Gastrocnemius medialis (tissue), 4 donors: ENCODE measurements around the gene LCN15. TPM values are rescaled to one million over a fixed set of nuclear protein-coding genes. Genes with fewer than 3 reads are reported as not detected.
A peak's percentile ranks its signal among the peaks of the same experiment; 100 is the strongest.

Experiments
- ATAC-seq, 2 donors: fragments of 150-250 bp; one replicate each; pipeline ENCODE4 v1.9.1; 2016
- DNase-seq, 2 donors: peaks; one replicate each; pipeline ENCODE4 v3.0.0-alpha.2; 2019
- H3K27ac ChIP-seq, 4 donors: fragments of 200-600 bp; sonication (generic); 1 replicate in 1 of 4; 2 replicates in 3 of 4; pipeline ENCODE4 v1.5.1; 2016 to 2018; ENCODE audit warnings: mild to moderate bottlenecking in 2 of 4, moderate library complexity in 1 of 4
- H3K27me3 ChIP-seq, 3 donors: fragments of 200-600 bp; sonication (generic) in 2 of 3; 1 replicate in 1 of 3; 2 replicates in 2 of 3; pipeline versions ENCODE4 v1.5.1 to v1.6.0; 2016 to 2019; ENCODE audit warnings: mild to moderate bottlenecking in 1 of 3, moderate library complexity in 1 of 3
- H3K36me3 ChIP-seq, 2 donors: fragments of 200-600 bp; sonication (generic) in 1 of 2; one replicate each; pipeline ENCODE4 v1.5.1; 2017 to 2018
- H3K4me1 ChIP-seq, 2 donors: fragments of 200-600 bp; sonication (generic) in 1 of 2; one replicate each; pipeline ENCODE4 v1.5.1; 2016 to 2017; ENCODE audit warnings: mild to moderate bottlenecking in 2 of 2
- H3K4me3 ChIP-seq, 4 donors: fragments of 200-600 bp; sonication (generic) in 3 of 4; 1 replicate in 1 of 4; 2 replicates in 3 of 4; pipeline ENCODE4 v1.5.1; 2016 to 2019; ENCODE audit warnings: mild to moderate bottlenecking in 2 of 4
- H3K9me3 ChIP-seq, 3 donors: fragments of 200-600 bp; sonication (generic) in 2 of 3; 1 replicate in 1 of 3; 2 replicates in 2 of 3; pipeline ENCODE4 v1.5.1; 2016 to 2019
- CTCF ChIP-seq, 5 experiments: fragments of 450-650 bp in 3 of 5; fragments of 200-600 bp in 2 of 5; sonication (generic) in 2 of 5; IDR thresholded peaks in 4 of 5; conservative IDR thresholded peaks in 1 of 5; 1 replicate in 4 of 5; 2 replicates in 1 of 5; pipeline ENCODE4 v1.5.1; 2016 to 2019; ENCODE audit warnings: antibody characterized with exemption in 5 of 5, mild to moderate bottlenecking in 3 of 5, moderate library complexity in 3 of 5
- POLR2A ChIP-seq, 2 donors: fragments of 450-650 bp; IDR thresholded peaks; one replicate each; pipeline ENCODE4 v1.6.1; 2017; ENCODE audit warnings: antibody characterized with exemption in 2 of 2, mild to moderate bottlenecking in 2 of 2, moderate library complexity in 2 of 2
- in situ Hi-C, 4 donors: fragments of 200-750 bp; cut with MboI; loops; one replicate each; pipeline versions ENCODE4 v1.15.0 to v1.8.0; 2017; ENCODE audit warnings: low sequenced_read_pairs in 4 of 4
- intact Hi-C: fragments of 100-400 bp; cut with DNase I; formaldehyde crosslinking; loops from one replicate; pipeline ENCODE4 v1.15.1; 2023; ENCODE audit warnings: low total_unique reads
- total RNA-seq, 4 donors: library from RNA; depleted of rRNA; stranded (reverse); fragments of >200 nt; gene quantifications; one replicate each; pipeline versions ENCODE4 v1.1.0 to v1.2.3, GENCODE V29; 2016

The LCN15 gene
- total RNA-seq, 4 donors from 2014 or later = not detected

GRCh38 chr9:136748201-136748600, 16.1 kb downstream of the LCN15 start, which contains the start of gene LCN6:
Gene LCN6 (minus strand): TSS chr9:136748525. CDS start chr9:136748483, 42 bp downstream.
- Histone ChIP-seq H3K36me3 (no peaks in the 10 kb centered on the region), H3K4me3 (no peak within 1 kb of the TSS), H3K4me1 (peaks cover 0 to 3% of the 10 kb centered on the region in 2 donors), H3K27ac (peak within 1 kb of the TSS in 3 of 4 donors; percentile 51 to 55 (median 52)), H3K9me3 (no peaks in the 10 kb centered on the region), H3K27me3 (peaks cover 5 to 8% (median 6%) of the 10 kb centered on the region in 3 donors)
- ATAC-seq (no peak), DNase-seq (no peak)
- in situ Hi-C loops (no loop called here), intact Hi-C loops (no loop called here)
- TF ChIP-seq POLR2A (IDR thresholded peaks at IDR 0.05) (no peak), CTCF (IDR thresholded peaks at IDR 0.05 in 4 of 5, conservative IDR thresholded peaks at IDR 0.05 in 1 of 5) (no peak)

- TF ChIP-seq CTCF (IDR thresholded peaks at IDR 0.05 in 4 of 5, conservative IDR thresholded peaks at IDR 0.05 in 1 of 5) = no peak
- no peak for TF ChIP-seq POLR2A (IDR thresholded peaks at IDR 0.05)
- Histone ChIP-seq H3K36me3 (no peaks in the 10 kb centered on the region), H3K4me3 (no peak overlapping the region), H3K27ac (no peak overlapping the region), H3K27me3 (peaks cover 9 to 16% (median 13%) of the 10 kb centered on the region in 3 donors), H3K4me1 (peaks cover 0 to 3% of the 10 kb centered on the region in 2 donors), H3K9me3 (no peaks in the 10 kb centered on the region)
- in situ Hi-C loops (no loop called here), intact Hi-C loops (no loop called here)
- DNase-seq = no peak
- ATAC-seq = no peak
These were observed 16.9 kb downstream of the LCN15 start for GRCh38 chr9:136747161-136748060.

- H3K27ac ChIP-seq = no peak overlapping the region
- intact Hi-C loops (no loop called here), in situ Hi-C loops (no loop called here)
- peaks cover 16 to 24% (median 21%) of the 10 kb centered on the region in 3 donors for H3K27me3 ChIP-seq
- no peak overlapping the region for H3K4me3 ChIP-seq
- TF ChIP-seq POLR2A (IDR thresholded peaks at IDR 0.05) (no peak), CTCF (IDR thresholded peaks at IDR 0.05 in 4 of 5, conservative IDR thresholded peaks at IDR 0.05 in 1 of 5) (no peak)
- H3K9me3 ChIP-seq = no peaks in the 10 kb centered on the region
- DNase-seq = no peak
- ATAC-seq = no peak
- no peaks in the 10 kb centered on the region for H3K36me3 ChIP-seq
- peaks cover 0 to 3% of the 10 kb centered on the region in 2 donors for H3K4me1 ChIP-seq
These were observed 17.7 kb downstream of the LCN15 start for GRCh38 chr9:136746621-136747020.

GRCh38 chr9:136746155-136746490, 18.2 kb downstream of the LCN15 start:
- Histone ChIP-seq H3K4me3 (peak overlapping the region in 1 of 4 donors; percentile 40), H3K36me3 (no peaks in the 10 kb centered on the region), H3K27ac (peak overlapping the region in 1 of 4 donors; percentile 55), H3K27me3 (peaks cover 20 to 29% (median 26%) of the 10 kb centered on the region in 3 donors), H3K9me3 (no peaks in the 10 kb centered on the region), H3K4me1 (peaks cover 0 to 3% of the 10 kb centered on the region in 2 donors)
- intact Hi-C loops (no loop called here), in situ Hi-C loops (no loop called here)
- DNase-seq = no peak
- TF ChIP-seq POLR2A (IDR thresholded peaks at IDR 0.05) (no peak), CTCF (IDR thresholded peaks at IDR 0.05 in 4 of 5, conservative IDR thresholded peaks at IDR 0.05 in 1 of 5) (no peak)
- no peak for ATAC-seq
